ENCODE data around the gene ATRN.
"Not testable (repeated sequence)": the region's sequence is repeated elsewhere in the genome, so short reads cannot be mapped to it uniquely, and the experiment has no call there.

The ATRN gene

DNA sequence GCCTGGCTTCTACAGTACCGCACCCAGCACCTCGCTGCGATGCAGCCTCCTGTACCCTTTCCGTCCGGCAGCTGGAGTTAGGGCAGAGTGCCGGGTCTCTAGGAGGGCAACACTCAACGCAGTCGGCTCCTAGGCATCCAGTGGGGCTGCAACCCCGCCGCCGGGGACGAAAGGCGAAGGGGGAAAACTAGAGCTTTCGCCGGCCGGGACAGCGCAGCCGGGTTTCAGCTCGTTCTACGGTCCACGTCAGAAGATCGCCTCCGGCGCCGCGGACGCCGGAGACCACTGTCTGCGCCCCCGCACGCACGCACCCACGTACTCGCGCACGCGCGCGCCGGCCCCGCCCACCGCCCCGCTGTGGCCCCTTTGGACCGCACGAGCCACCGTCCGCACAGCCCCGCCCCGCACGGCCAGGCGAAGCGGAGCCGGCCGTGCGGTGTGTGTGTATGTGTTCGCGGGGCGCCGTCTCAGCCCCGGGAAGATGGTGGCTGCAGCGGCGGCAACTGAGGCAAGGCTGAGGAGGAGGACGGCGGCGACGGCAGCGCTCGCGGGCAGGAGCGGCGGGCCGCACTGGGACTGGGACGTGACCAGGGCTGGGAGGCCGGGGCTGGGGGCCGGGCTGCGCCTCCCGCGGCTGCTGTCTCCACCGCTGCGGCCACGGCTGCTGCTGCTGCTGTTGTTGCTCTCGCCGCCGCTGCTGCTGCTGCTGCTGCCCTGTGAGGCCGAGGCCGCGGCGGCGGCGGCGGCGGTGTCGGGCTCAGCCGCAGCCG, at the start of gene ATRN:
ATRN (plus strand) TSS at position 392 of the 770 bp plus-strand sequence; CDS start at position 482, 90 bp downstream.
- DNase-seq, result peak; percentile 91

DNA sequence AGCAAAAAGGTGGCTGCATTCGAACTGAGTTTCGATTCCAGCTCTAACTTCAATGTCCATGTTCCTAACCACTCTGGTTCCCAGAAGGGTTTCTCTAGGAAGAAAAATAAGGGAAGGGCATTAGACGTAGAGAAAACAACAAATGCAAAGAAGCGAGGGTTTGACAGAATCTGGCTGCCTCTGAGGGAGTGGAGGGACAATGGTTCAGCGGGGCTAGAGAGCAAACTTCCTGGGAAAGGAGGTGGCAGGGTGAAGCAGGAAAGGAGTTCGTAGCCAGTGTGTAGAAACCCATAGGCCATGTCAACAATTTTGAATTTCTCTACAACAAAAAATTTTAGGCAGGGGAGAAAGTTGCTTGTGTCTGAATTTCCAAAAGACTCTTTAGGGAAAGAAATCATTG, 48.8 kb upstream of the ATRN start:
- DNase-seq, result no peak

DNA sequence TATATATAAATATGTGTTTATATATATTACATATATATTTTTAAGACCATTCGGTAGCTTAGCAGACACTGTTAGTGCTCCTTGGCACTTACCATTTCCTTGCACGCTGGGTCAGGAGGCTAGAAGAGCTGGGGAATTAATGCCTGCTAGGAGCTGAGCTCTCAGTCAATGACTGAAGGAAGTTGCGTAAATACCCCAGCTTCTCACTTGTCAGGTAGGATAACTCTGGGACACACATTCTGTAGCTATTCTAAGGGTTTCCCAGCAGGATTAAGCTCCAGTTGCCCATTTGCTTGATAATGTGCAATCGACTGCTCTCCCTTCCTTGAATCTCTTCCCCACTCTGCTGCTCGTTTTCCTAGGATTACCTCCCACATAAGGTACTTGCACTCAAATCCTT, 47.7 kb upstream of the ATRN start:
- no peak for DNase-seq

DNA sequence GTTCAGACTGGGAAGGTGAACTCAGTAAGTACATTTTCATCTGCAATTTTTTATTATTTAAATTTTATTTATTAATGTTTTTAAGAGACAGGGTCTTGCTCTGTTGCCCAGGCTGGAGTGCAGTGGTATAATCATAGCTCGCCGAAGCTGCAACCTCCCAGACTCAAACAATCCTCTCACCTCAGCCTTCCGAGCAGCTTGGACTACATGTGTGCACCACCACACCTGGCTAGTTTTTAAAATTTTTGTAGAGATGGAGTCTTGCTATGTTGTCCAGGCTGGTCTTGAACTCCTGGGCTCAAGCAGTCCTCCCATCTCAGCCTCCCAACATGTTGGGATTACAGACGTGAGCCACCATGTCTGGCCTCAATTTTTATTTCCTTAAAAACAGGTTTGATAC, 44.1 kb upstream of the ATRN start:
- not testable (repeated sequence) for DNase-seq

DNA sequence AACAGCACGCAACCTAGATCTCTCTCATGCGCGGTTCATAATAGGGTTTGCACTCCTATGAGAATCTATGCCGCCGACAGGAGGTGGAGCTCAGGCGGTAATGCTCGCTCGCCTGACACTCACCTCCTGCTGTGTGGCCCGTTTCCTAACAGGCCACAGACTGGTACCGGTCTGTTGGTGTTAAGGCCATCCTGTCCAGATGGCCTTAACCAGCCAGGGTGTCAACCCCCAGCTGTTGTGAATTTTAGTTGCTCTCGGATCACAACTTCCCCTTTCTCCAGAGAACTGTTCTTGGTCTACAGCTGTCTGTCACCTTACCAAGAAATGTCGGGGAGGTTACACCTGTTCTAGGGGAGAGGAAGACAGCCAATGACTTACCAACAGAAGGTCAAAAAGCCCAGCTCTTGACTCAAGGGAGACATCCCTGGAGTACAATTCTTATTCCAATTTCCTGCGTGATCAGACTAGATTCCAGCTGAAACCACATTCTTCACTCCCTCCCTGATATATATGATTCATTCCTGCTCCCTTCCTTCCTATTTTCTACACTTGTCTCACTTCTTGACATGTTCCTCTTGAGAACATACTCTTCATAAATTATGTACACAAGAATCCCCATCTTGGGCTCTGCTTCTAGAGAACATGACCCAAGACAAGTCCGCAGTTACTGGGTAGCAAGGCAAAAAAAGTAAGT, 40.3 kb upstream of the ATRN start:
- peak; percentile 69 for DNase-seq

DNA sequence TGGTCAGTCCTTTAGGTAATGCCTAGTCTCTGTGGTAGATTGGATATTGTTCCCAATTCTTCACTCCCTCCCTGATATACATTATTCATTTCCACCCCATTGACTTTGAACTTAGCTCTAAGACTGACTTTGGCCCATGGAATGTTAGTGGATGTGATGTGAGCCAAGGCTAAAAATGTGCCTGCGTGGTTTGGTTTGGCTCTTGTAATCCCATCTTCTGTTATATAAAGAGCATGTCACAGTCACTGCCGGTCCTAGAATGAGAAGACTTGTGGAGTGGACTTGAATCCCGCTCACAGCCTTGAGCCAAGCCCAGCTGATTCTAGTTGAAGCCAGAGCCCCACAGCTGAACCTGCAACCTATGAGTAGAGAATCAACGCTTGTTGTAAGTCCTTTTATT, 39.7 kb upstream of the ATRN start:
- no peak for DNase-seq

DNA sequence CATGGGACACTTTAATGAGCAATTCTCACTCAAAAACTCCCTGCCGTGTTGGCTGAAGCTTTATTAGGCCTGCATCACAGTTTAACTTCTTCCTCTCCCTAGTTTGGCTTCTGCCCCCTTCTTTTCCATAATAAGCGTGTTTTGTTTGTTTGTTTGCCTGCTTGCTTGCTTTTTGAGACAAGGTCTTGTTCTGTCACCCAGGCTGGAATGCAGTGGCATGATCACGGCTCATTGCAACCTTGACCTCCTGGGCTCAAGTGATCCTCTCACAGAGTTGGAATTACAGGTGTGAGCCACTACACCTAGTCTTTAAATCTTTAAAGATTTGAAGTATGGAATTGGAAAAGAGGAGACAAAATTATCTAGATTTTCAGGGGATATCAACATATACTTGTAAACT, 38.0 kb upstream of the ATRN start:
- no peak for DNase-seq

DNA sequence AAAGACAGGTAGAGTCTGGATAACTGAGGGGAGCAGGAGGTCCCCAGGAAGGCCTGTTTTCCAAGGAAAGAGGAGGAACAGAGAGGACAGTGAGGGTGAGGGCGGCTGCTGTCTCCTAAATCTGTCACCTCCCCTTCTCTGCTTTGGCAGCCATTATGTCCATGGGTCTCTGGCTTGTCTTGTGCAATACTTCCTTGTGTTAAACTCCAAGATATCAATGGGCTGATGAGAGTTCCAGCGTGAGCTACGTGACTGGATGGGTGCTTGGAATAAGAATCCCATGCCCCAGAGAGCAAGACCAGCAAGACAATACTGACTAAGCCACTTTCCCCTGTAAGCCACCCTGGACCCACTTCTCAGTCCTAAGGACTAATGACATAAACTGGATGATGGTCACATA, 37.1 kb upstream of the ATRN start:
- DNase-seq, result no peak

DNA sequence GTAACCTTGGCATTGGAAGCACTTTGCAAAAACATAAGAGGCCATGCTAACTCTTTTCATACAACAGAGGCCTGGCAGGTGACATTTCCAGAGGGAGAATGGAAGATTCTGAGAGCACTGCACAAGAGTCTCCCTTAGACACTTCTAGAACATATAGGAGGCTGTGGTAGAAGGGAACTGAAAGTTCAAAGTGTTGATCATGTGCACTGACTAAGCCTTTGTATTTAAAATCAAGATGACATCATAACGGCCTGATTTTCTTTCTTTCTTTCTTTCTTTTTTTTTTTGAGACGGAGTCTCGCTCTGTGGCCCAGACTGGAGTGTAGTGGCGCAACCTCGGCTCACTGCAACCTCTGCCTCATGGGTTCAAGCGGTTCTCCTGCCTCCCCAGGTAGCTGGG, 36.6 kb upstream of the ATRN start:
- DNase-seq, result no peak

DNA sequence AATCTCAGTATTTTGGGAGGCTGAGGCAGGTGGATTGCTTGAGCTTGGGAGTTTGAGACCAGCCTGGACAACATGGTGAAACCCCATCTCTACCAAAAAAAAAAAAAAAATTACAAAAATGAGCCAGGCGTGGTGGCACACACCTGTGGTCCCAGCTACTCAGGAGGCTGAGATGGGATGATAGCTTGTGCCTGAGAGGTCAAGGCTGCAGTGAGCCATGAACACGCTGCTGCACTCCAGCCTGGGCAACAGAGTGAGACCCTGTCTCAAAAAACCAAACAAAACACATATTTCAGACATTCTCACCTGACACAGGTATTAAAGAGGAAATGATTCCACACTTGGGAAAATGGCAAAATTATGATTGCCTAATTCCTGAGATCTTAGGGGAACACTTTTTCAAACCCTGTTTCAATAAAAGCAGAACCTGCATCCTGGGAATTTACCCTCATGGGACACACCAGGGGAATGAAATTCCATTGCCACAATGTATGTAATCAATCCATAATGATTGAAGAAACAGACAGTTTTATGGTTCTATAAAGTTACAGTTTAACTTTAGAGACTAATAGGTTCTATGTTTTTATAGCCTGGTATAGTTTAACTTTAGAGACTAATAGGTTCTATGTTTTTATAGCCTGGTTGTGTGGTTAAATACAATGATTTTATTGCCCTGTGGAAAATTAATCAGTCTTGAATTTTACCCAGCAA, 33.8 kb upstream of the ATRN start:
- DNase-seq, result no peak

DNA sequence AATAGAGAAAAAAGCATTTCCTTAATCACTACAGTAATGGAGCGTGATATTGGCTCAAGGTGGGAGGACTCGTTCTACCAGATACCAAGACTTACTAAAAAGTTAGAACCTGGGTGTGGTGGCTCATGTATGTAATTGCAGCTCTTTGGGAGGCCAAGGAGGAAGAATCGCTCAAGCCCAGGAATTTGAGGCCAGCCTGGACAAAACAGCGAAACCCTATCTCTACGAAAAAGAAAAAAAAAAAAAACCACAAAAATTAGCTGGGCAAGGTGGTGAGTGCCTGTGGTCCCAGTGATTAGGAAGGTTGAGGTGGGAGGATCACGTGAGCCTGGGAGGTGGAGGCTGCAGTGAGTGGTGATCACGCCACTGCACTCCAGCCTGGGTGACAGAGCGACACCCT, 24.0 kb upstream of the ATRN start:
- DNase-seq, result peak; percentile 91

DNA sequence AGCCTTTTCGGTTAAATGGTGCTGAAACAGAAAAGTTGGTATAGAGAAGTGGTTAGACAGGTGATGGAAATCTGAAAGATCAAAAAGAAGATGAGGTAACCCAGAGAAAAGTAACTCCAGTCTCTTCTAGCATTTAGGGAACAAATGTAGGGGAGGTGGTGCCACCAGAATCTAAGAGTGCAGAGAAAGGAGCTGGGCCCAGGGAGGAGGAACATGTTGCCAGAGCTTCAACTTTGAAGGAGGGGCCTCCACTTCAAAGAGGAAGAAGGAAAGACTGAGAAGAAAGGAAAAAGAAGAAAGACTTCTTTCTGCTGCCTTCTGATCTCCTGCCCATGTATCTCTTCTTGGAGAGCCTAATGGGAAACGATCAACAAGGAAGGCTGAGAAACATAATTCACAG, 23.5 kb upstream of the ATRN start:
- DNase-seq, result peak; percentile 61

DNA sequence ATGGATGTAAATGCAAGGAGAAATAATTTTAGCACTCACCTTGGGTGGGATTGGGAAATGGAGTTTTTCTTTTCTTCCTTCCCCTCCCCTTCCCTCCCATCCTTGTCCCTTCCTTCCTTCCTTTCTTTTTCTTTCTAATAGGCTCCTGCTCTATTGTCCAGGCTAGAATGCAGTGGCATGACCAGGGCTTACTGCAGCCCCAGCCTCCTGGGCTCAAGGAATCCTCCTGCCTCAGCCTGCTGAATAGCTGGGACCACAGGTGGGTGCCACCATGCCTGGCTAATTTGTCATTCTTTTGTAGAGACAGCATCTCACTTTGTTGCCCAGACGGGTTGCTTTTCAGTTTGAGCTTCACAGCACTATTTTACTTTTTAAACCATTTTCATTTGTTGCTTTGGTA, 21.5 kb upstream of the ATRN start:
- DNase-seq, result no peak

DNA sequence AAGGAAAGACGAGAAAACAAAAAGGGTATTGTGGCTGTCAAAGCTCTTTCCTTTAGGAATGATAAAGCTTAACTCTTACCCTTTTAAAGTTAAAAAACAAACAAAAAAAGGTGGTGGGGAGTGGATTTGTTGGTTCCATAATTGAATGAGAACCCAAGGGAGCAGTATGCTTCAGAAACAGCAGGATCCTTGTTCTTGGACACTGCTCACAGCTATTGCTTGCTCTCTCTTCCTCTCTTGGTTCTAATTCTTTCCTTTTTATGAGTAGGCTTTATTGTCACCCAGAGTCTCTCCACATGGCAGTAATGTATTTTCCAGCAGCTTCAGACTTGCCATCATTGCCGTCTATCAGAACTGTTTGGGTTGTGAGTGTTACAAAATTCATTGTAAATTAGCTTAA, 18.7 kb upstream of the ATRN start:
- no peak for DNase-seq

DNA sequence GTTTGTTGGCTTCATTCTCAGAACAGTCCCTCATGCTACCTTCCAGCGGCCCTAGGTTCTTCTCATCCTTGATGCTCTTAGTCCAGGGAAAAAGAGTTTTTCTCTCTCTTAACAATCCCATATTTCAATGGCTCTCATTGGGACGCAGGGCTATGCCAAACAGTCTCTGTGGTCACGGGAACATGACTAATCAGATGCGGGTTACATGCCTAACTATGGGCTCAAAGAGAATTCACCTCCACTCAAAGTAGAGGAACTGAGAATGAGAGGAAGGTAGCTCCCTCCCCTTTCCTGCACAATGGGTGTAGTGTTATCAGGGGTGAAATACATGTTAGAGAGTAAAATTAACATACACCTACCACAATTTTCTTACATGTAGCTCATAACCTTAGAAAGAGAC, 18.1 kb upstream of the ATRN start:
- no peak for DNase-seq

DNA sequence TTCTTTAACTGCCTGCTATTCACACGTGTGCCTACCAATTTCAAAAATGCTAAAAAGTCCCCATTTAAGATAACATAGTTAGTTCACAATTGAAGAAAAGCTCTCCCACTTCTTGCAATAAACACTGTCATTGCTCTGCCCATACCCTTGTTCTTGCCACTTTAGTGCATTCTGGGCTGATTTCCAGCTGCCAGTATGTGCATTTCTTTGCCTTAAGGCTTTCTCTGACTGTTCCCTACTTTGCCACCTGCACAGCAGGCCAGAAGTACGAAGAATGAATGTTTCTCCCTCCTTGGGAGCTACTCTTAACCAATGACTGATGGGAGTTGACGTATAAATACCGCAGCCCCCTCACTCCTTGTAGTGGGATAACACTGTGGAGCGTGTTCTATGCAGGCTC, 16.0 kb upstream of the ATRN start:
- no peak for DNase-seq

DNA sequence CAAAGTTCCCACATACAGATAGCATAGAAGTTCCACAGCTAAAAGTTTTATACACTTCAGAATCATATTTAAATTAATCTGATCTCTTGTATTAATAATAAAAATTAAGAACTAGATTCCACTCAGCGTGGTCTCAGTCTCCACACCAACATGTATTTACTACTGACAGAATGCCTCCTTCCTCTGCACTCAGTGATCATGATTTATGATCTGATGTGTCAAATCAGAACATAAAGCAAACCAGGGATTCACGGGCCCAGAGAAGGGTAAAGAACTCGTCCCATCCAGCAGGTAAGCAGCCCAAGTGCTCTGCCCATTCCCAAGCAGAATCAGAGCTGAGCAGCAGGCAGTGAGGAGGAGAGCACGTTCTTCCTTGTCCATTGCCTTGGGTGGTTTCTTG, 14.2 kb upstream of the ATRN start:
- no peak for DNase-seq

DNA sequence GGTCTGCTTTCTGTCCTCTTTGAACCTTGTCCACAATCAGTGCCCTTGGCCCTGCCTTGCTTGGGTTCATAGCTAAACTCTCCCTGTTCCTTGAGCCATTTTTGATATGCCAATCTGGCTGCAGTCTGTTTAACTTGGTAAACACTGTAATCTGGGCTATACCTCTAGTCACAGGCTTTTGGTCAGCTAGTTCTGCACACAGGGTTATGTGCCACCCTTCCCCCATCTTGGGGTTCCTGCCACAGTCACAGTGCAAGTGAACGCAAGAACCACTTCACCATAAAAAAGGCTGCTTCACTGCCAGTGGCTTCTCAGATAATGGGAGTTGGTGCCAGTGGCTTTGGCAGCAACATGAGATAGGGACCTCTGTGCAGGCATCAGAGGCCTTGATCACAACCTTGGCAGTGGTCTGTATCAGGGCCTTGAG, 10.9 kb upstream of the ATRN start:
- peak; percentile 92 for DNase-seq

DNA sequence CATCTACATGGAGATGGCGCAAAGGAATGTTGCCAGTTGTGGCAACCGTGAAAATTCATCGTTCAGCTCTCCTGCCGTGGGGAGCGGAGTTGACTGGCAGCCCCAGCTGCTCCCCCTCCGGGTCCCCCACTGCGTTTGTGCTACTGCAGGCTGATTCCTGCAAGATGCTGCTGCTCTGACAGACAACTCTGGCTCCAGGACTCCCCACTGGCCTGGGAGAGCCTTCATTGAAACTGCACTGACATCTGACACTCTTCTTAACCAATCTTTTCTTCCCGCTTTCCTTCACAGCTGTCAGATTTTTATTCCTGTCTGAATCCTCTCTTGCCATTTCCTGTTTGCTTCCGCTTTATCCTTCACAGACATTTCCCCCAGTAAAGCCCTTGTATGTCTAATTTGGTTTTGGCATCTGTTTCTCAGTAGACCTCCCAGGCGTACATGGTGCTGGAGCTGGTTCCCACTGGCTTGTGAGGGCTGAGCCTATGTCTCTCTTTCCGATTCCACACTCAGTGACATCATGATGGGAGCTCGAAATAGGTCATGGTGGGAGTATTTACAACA, 9.5 kb upstream of the ATRN start:
- no peak for DNase-seq

DNA sequence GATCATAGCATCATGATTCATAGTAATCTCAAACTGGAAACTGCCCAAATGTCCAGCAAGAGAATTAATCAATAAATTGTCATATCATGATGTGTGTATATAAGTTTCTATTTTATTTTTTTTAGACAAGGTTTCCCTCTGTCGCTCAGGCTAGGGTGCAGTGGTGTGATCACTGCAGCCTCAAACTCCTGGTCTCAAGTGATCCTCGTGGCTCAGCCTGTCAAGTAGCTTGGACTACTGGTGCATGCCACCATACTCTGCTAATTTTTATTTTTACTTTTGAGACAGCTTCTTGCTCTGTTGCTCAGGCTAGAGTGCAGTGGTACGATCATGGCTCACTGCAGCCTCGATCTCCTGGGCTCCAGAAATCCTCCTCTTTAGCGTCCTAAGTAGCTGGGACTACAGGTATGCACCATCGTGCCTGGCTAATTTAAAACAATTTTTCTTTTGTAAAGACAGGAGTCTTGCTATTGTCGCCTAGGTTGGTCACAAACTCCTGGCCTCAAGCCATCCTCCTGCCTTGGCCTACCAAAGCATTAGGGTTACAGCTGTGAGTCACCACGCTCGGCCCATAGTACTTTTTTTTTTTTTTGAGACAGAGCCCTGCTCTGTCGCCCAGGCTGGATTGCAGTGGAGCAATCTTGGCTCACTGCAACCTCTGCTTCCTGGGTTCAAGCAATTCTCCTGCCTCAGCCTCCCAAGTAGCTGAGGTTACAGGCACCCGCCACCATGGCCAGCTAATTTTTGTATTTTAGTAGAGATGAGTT, 8.7 kb upstream of the ATRN start:
- no peak for DNase-seq

DNA sequence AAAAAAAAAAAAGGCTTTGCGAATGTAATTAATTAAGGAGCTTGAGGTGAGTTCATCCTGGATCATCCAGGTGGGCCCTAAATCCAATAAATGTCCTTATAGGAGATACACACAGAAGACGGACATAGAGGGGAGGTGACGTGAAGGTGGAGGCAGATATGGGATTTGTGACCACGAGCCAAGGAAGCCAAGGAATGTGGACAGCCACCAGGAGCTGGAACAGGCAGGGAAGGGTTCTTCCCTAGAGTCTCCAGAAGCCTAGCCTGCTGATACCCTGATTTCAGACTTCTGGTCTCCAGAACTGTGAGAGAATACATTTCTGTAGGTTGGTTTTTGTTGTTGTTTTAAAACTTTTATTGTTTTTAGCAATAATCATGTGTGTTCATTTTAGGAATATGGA, 6.7 kb upstream of the ATRN start:
- no peak for DNase-seq

DNA sequence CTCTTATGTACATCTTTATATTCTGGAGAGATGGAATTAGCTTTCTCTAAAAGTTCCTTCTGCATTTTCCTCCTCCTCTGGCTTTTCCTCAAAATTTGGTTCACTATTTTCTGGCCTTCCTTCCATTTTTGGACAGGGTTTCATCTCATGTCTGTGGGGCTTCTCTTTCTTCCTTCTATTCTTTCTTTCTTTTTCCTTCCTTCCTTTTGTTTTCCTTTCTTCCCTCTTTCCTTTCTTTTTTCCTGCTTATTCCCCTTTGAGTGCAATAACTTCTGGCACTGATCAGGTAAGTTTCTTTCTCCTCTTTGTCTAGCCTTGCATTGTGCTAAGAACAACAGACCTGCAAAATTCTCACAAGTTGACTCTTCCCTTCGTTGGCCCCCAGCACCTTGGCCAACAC, 5.5 kb upstream of the ATRN start:
- DNase-seq, result no peak

DNA sequence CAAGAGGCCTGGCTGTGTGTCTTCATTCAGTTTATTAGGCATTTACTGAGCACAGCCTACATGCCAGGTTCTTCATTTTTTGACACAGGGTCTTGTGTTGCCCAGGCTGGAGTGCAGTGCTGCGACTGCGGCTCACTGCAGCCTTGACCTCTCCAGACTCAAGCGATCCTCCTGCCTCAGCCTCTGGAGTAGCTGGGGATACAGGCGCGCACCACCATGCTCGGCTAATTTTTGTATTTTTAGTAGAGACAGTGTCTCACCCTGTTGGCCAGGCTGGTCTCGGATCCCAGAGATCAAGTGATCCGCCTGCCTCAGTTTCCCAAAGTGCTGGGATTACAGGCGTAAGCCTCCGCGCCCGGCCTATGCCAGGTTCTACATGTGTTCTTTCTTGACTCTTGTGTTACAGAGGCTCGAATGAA, 601 bp upstream of the ATRN start:
- no peak for DNase-seq

Data from hematopoietic multipotent progenitor cell treated with erythropoietin and hydrocortisone succinate and interleukin-3 and kit ligand, for 6 days (in vitro differentiated cells).